Uterus (tissue), 4 donors: ENCODE measurements around the gene SWI5. TPM values are rescaled to one million over a fixed set of nuclear protein-coding genes. Genes with fewer than 3 reads are reported as not detected.

ENCODE experiments used
- DNase-seq, 2 donors: peaks; one replicate each; pipeline ENCODE4 v3.0.0-alpha.2; 2019 to 2020
- H3K27ac ChIP-seq, 2 donors: fragments of 200-600 bp; sonication (generic); 1 replicate in 1 of 2; 2 replicates in 1 of 2; pipeline ENCODE4 v1.5.1; 2016 to 2018
- H3K27me3 ChIP-seq, 2 donors: fragments of 200-600 bp; sonication (generic); one replicate each; pipeline ENCODE4 v1.5.1; 2018 to 2019; ENCODE audit warnings: control low read depth in 1 of 2
- H3K36me3 ChIP-seq, 2 donors: fragments of 200-600 bp; sonication (generic); one replicate each; pipeline ENCODE4 v1.5.1; 2019; ENCODE audit warnings: control low read depth in 1 of 2
- H3K4me1 ChIP-seq, 2 donors: fragments of 200-600 bp; sonication (generic); one replicate each; pipeline ENCODE4 v1.5.1; 2018 to 2019; ENCODE audit warnings: control low read depth in 1 of 2
- H3K4me3 ChIP-seq, 2 donors: fragments of 200-600 bp; sonication (generic); 1 replicate in 1 of 2; 2 replicates in 1 of 2; pipeline ENCODE4 v1.5.1; 2018 to 2019; ENCODE audit warnings: mild to moderate bottlenecking in 1 of 2
- H3K9me3 ChIP-seq, 2 donors: fragments of 200-600 bp; sonication (generic); one replicate each; pipeline ENCODE4 v1.5.1; 2019; ENCODE audit warnings: control low read depth in 1 of 2
- POLR2A ChIP-seq, 2 donors: fragments of 450-650 bp; IDR thresholded peaks; one replicate each; pipeline ENCODE4 v1.6.1; 2016; ENCODE audit warnings: antibody characterized with exemption in 2 of 2, mild to moderate bottlenecking in 1 of 2, moderate library complexity in 1 of 2
- intact Hi-C: fragments of 100-400 bp; cut with DNase I; formaldehyde crosslinking; loops from one replicate; pipeline ENCODE4 v1.15.1; 2023; ENCODE audit warnings: low total_unique reads
- total RNA-seq, 4 donors: library from RNA; depleted of rRNA in 3 of 4; stranded (reverse); fragments of >200 nt in 3 of 4; gene quantifications; one replicate each; pipeline versions ENCODE4 v1.1.0 to v1.2.4, GENCODE V29; 2014 to 2023
- TF ChIP-seq, protein P1 (sequence below), 4 experiments: fragments of 200-600 bp in 2 of 4; fragments of 450-650 bp in 2 of 4; sonication (generic) in 2 of 4; IDR thresholded peaks; one replicate each; pipeline ENCODE4 v1.5.1; 2016 to 2019; ENCODE audit warnings: antibody characterized with exemption in 4 of 4, mild to moderate bottlenecking in 2 of 4, moderate library complexity in 1 of 4
- donor health status: DM: yes; HTN: yes; CAD: no.

Gene SWI5
- total RNA-seq, 4 donors from 2014 or later = 10.3 to 86.1 (median 19.3) TPM

DNA sequence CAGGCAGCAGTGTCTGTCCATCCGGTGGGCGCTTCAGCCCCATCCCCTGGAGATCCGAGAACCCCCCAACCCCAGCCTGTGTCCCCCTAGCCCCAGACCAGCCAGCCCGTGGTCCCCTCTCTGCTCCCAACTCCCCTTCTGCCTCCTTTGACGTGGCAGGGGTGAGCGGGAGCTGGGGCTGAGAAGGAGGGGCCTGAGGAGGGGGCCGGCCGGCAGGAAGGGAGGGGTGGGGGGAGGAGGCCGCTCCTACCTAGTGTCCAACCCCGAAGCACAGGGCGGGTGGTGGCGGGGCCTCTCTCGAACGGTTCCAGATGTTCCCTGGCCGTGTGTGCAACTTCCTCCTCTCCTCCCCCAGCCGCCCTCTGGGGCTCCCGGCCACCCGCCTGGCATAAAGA, 31.2 kb upstream of the SWI5 start:
- peak; percentile 86 to 87 for DNase-seq
- intact Hi-C loops = no loop called here
- no peaks in the 10 kb centered on the region for H3K36me3 ChIP-seq
- peak overlapping the region; percentile 85 for H3K27ac ChIP-seq
- H3K4me3 ChIP-seq = peak overlapping the region; percentile 30 to 34
- no peaks in the 10 kb centered on the region for H3K9me3 ChIP-seq
- no peaks in the 10 kb centered on the region for H3K4me1 ChIP-seq
- TF ChIP-seq POLR2A (IDR thresholded peaks at IDR 0.05) = peak in 1 of 2 donors; percentile 55
- TF ChIP-seq, protein P1, sequence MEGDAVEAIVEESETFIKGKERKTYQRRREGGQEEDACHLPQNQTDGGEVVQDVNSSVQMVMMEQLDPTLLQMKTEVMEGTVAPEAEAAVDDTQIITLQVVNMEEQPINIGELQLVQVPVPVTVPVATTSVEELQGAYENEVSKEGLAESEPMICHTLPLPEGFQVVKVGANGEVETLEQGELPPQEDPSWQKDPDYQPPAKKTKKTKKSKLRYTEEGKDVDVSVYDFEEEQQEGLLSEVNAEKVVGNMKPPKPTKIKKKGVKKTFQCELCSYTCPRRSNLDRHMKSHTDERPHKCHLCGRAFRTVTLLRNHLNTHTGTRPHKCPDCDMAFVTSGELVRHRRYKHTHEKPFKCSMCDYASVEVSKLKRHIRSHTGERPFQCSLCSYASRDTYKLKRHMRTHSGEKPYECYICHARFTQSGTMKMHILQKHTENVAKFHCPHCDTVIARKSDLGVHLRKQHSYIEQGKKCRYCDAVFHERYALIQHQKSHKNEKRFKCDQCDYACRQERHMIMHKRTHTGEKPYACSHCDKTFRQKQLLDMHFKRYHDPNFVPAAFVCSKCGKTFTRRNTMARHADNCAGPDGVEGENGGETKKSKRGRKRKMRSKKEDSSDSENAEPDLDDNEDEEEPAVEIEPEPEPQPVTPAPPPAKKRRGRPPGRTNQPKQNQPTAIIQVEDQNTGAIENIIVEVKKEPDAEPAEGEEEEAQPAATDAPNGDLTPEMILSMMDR (IDR thresholded peaks at IDR 0.05) = no peak
- H3K27me3 ChIP-seq = no peaks in the 10 kb centered on the region

DNA sequence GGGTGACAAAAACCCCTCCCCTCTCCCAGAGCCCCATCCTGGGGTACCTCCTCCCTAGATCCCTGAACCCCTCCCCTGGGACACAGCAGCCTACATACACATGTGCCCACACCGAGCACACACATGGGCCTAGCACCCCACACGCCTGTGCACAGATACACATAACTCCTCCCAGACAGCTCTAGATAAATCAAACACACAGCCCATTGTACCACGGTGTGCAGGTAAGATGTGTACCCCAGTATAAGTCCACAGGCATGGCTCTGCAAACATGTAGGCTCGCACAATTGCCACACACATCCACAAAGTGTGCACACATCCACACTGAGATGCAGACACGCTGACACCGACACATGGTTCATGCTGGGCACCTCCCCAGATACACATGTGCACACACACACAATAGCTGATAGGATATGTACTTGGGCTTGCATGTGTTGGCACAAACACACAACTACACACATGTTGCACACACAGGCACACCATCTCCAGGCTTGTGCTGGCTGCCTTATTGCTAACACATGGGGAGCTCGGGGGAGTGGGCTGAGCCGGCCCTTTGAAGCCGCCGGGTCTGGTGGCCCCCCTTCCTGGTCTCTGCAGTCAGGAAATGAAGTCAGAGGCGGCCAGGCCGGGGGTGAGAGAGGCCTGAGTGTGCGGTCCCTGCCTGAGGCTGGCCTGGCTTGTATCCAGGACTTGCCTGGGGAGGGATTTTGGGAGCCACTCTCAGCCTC, 30.5 kb upstream of the SWI5 start:
- TF ChIP-seq, protein P1 (IDR thresholded peaks at IDR 0.05) = no peak
- TF ChIP-seq POLR2A (IDR thresholded peaks at IDR 0.05) = no peak
- Histone ChIP-seq H3K27me3 (no peaks in the 10 kb centered on the region), H3K4me1 (no peaks in the 10 kb centered on the region), H3K27ac (peak overlapping the region; percentile 71 to 85), H3K4me3 (no peak overlapping the region), H3K36me3 (no peaks in the 10 kb centered on the region), H3K9me3 (no peaks in the 10 kb centered on the region)
- DNase-seq = peak; percentile 51 to 68
- intact Hi-C loops = no loop called here

DNA sequence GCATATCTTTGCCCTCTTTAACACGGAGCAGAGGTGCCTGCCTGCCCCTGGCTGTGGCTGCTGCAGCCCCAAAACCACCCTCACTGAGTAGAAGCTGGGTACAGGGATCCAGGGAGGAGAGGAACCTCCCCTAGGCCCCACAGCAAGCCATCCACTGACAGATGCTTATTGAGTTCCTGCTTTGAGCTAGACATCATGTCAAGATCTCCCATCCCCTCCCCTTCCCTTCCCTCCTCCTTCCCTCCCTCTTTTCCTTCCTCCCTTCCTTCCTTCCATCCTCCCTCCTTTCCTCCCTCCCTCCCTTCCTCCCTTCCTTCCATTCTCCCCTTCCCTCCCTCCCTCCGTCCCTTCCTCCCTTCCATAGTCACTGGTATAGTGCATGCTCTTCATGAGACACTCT, 29.6 kb upstream of the SWI5 start:
- Histone ChIP-seq H3K36me3 (no peaks in the 10 kb centered on the region), H3K27me3 (no peaks in the 10 kb centered on the region), H3K9me3 (no peaks in the 10 kb centered on the region), H3K27ac (peak overlapping the region; percentile 71 to 85), H3K4me1 (no peaks in the 10 kb centered on the region), H3K4me3 (no peak overlapping the region)
- no peak for TF ChIP-seq POLR2A (IDR thresholded peaks at IDR 0.05)
- TF ChIP-seq, protein P1 (IDR thresholded peaks at IDR 0.05) = no peak
- intact Hi-C loops = no loop called here
- DNase-seq = no peak

DNA sequence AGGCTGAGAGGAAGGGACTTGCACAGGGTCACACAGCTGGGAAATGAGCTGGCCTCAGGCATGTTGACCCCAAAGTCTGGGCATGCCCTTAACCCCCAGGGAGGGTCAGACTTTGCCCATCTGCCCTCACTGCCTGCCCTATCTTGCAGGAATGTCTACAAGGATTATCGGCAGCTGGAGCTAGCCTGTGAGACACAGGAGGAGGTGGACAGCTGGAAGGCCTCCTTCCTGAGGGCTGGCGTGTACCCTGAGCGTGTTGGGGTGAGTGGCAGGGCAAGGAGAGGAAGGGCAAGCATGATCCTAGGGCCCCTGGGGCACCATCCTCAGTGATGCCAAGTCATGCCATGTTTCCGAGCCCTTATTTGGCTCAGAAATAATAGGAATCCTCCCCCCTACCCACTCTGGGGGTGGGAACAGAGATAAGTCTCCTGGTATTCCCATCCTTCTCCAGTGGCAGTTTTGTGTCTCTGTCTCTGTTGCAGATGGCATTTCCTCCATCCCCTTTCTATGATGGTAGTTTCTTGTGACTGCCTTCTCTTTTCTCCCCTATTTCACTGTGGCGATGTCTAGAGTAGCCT, 28.8 kb upstream of the SWI5 start:
- Histone ChIP-seq H3K4me3 (no peak overlapping the region), H3K9me3 (no peaks in the 10 kb centered on the region), H3K36me3 (no peaks in the 10 kb centered on the region), H3K4me1 (no peaks in the 10 kb centered on the region), H3K27ac (no peak overlapping the region), H3K27me3 (no peaks in the 10 kb centered on the region)
- TF ChIP-seq, protein P1 (IDR thresholded peaks at IDR 0.05) = no peak
- intact Hi-C loops = no loop called here
- no peak for DNase-seq

DNA sequence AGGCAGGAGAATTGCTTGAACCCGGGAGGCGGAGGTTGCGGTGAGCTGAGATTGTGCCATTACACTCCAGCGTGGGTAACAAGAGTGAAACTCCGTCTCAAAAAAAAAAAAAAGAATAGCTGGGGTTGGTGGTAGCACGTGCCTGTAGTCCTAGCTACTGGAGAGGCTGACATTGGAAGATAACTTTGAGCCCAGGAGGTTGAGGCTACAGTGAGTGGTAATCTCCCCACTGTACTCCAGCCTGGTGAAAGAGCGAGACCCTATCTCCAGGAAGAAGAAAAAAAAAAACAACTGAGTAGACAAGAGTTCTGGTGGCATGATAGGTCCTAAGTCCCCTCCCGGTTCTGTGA, 26.5 kb upstream of the SWI5 start:
- no peaks in the 10 kb centered on the region for H3K4me1 ChIP-seq
- no peak for TF ChIP-seq POLR2A (IDR thresholded peaks at IDR 0.05)
- TF ChIP-seq, protein P1 (IDR thresholded peaks at IDR 0.05) = no peak
- no peak overlapping the region for H3K27ac ChIP-seq
- no peak overlapping the region for H3K4me3 ChIP-seq
- no peaks in the 10 kb centered on the region for H3K36me3 ChIP-seq
- no peaks in the 10 kb centered on the region for H3K9me3 ChIP-seq
- intact Hi-C loops = no loop called here
- no peak for DNase-seq
- no peaks in the 10 kb centered on the region for H3K27me3 ChIP-seq
